Measurements from ENCODE around the gene CRADD. TPM values are rescaled to one million over a fixed set of nuclear protein-coding genes. Genes with fewer than 3 reads are reported as not detected.

Gene CRADD
- total RNA-seq, 2 donors from 2014 or later = 11.9 to 12.2 TPM

DNA sequence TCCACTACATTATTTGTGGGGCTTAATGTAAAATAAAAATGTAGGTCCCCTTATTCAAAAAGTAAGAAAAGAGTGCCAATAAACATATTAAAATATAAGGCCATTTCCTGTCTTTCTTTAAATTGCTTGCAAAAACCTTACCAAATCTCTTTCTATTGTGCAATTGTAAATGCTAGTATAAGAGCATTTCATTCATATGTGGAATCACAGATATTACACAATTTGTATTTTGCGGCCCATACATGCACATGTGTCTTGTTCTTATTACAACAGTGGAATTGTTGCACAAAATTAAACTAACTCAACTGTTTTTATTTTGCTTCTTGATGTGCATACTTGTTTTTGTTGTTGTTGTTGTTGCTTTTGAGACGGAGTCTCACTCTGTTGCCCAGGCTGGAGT is 20.1 kb upstream of the CRADD start:
- no peak overlapping the region for H3K27ac Mint-ChIP-seq
- no peak overlapping the region for H3K4me3 Mint-ChIP-seq

DNA sequence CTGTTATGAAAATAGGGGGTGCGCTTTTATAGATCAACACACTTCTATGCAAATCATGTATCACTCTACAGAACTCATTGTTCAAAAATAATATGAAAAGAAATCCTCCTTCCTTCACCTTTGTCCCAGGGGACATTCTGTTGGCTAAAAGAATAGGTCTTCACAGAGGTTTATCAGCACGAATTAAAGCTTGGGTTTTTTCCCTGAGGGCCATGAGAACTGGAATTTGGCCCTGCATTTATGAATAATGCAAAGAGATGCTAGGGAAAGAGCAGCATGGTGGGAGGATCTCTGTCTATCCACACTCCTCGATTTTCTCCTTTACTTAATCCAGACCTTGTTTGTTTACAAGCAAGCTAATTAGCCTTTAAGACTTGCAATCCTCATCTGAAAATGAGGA is 16.2 kb upstream of the CRADD start:
- H3K27me3 Mint-ChIP-seq = no peaks in the 10 kb centered on the region
- DNase-seq (ENCODE audit: low spot score) (no peak), ATAC-seq (no peak)
- no peaks in the 10 kb centered on the region for H3K36me3 Mint-ChIP-seq
- peaks cover 14 to 17% of the 10 kb centered on the region in 2 donors for H3K4me1 Mint-ChIP-seq (ENCODE audit: low read depth in 2 of 2)
- H3K27ac Mint-ChIP-seq = no peak overlapping the region
- H3K4me3 Mint-ChIP-seq = no peak overlapping the region
- peaks cover 2% of the 10 kb centered on the region for H3K9me3 Mint-ChIP-seq

More for the DNA sequence above, 20.1 kb upstream of the CRADD start:
- DNase-seq (ENCODE audit: low spot score) (no peak), ATAC-seq (no peak)
- Mint-ChIP-seq H3K36me3 (no peaks in the 10 kb centered on the region), H3K4me1 (ENCODE audit: low read depth in 2 of 2) (no peaks in the 10 kb centered on the region), H3K9me3 (no peaks in the 10 kb centered on the region), H3K27me3 (peaks cover 0 to under 1% of the 10 kb centered on the region in 2 donors)

DNA sequence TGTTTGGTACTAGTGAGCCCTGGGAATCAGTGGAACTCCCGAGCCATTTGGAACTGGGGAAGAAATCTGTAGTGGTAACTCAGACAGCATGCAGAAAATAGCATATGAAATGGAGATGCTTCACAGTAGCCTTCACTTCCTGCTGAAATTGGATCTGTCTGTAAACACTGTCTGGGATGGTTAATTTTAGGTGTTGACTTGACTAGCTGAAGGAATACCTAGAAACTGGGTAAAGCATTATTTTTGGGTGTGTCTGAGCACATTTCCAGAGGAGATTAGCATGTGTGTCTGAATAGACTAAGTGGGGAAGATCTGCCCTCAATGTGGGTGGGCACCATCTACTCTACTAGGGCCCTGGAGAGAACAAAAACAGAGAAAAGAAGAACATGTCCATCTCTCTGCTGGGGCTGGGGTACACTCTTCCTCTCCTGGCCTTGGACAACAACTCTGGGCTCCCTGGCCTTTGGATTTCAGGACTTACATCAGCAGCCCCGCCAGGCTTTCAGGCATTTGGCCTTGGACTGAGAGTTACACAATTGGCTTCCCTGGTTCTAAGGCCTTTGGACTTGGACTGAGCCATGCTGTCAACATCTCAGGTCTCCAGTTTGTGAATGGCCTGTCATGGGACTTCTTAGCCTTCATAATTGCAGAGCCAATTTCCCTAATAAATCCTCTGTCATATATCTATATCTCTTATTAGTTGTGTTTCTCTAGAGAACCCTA is 14.0 kb upstream of the CRADD start:
- ATAC-seq (no peak), DNase-seq (ENCODE audit: low spot score) (no peak)
- no peak overlapping the region for H3K4me3 Mint-ChIP-seq
- no peak overlapping the region for H3K27ac Mint-ChIP-seq
- H3K9me3 Mint-ChIP-seq = peaks cover 2% of the 10 kb centered on the region
- H3K36me3 Mint-ChIP-seq = peaks cover under 1% of the 10 kb centered on the region
- peaks cover 14 to 17% of the 10 kb centered on the region in 2 donors for H3K4me1 Mint-ChIP-seq (ENCODE audit: low read depth in 2 of 2)
- H3K27me3 Mint-ChIP-seq = no peaks in the 10 kb centered on the region

DNA sequence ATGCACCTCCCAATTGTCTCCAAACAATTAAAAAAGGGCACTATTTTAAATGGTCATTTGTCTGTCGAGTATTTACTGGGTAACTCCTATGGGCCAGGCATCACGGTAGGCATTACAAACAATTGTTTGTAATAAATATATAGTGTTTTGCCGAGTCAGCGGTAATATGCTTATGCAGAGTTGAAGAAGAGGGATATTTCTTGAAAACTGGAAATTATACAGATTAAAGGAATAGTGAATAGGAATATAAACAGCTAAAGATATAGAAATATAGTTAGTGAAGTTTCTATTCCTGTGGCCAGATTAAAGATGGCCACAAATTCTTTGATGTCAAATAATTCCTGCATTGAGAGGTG is 13.5 kb upstream of the CRADD start:
- H3K4me3 Mint-ChIP-seq = no peak overlapping the region
- no peaks in the 10 kb centered on the region for H3K27me3 Mint-ChIP-seq
- H3K27ac Mint-ChIP-seq = no peak overlapping the region
- peaks cover 5% of the 10 kb centered on the region for H3K9me3 Mint-ChIP-seq
- peaks cover 6% of the 10 kb centered on the region for H3K36me3 Mint-ChIP-seq
- ATAC-seq (no peak), DNase-seq (ENCODE audit: low spot score) (no peak)
- peaks cover 17 to 21% of the 10 kb centered on the region in 2 donors for H3K4me1 Mint-ChIP-seq (ENCODE audit: low read depth in 2 of 2)

DNA sequence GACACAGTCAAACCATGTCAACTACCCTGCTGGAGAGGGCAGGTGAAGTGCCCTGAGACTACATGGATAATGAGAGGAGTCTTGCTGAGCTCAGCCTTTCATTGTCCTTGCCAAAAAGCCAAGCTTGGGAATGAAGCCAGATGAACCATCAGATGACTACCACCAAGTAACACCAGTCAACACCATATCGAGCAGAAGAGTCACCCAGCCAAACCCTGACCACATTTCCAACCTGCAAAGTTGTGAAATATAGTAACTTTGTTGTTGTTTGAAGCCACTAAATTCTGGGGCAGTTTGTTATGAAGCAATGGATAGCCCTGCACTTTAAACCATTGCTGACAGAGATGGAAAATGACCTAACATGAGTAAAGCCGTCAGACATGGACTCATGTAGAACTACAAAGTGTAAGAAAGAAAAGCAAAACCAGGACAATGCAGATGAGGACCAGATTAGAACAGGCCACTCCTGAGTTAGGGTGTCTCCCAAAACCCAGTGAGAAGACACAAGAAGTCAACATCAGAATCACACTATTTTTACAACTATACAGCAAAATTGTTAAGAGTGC is 12.5 kb upstream of the CRADD start:
- Mint-ChIP-seq H3K27me3 (no peaks in the 10 kb centered on the region), H3K36me3 (peaks cover 15% of the 10 kb centered on the region), H3K27ac (peak overlapping the region; percentile 4 to 12), H3K4me1 (ENCODE audit: low read depth in 2 of 2) (peaks cover 17 to 23% of the 10 kb centered on the region in 2 donors), H3K9me3 (peaks cover 6% of the 10 kb centered on the region), H3K4me3 (peak overlapping the region; percentile 15)
- no peak for DNase-seq (ENCODE audit: low spot score)
- peak; percentile 78 to 92 for ATAC-seq

DNA sequence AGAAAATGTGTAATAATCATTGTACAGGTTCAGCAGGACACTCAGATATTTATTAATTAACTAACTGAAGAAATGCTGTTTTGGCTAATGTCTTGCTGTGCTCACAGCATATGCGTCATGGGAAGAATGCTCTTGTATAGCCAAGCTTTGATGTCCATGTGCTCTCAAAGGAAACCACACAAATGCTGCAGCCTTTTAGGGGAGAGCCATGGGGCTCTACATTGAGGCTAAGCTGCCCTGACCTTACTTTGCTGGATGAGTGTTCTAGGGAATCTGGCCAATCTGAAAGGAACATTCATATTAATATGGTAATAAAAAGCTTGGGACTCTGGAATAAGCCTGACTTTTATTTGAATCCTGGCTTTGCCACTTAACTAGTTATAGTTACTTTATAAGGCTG is 9.5 kb upstream of the CRADD start:
- DNase-seq (ENCODE audit: low spot score) (no peak), ATAC-seq (no peak)
- peaks cover 6% of the 10 kb centered on the region for H3K9me3 Mint-ChIP-seq
- H3K36me3 Mint-ChIP-seq = peaks cover 15% of the 10 kb centered on the region
- H3K27ac Mint-ChIP-seq = no peak overlapping the region
- H3K27me3 Mint-ChIP-seq = no peaks in the 10 kb centered on the region
- peaks cover 17 to 23% of the 10 kb centered on the region in 2 donors for H3K4me1 Mint-ChIP-seq (ENCODE audit: low read depth in 2 of 2)
- no peak overlapping the region for H3K4me3 Mint-ChIP-seq

DNA sequence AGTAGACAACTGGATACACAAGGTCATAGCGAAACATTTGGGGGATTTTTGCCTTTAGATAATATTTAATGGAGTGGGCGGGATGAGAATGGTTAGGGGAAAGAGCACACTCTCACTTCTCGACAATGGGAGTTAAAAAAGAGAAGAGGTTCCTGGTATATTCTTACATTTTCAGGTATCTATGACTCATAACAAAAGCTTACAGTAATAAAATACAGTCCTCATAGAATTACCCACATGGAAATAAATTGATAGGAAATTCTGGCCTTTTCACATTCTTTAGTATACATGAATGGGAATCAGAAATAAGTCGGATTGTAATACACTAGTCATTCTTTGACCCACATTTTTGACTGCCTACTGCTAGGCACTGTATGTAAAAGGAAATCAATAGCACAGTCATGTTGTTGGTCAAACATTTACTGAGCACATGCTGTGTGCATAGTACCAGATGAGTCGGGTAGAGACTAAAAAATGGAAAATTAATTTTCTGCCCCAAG is 8.2 kb upstream of the CRADD start:
- Mint-ChIP-seq H3K27me3 (no peaks in the 10 kb centered on the region), H3K4me3 (no peak overlapping the region), H3K9me3 (peaks cover 6% of the 10 kb centered on the region), H3K27ac (peak overlapping the region in 1 of 2 donors; percentile 2), H3K36me3 (peaks cover 15% of the 10 kb centered on the region), H3K4me1 (ENCODE audit: low read depth in 2 of 2) (peaks cover 26 to 30% of the 10 kb centered on the region in 2 donors)
- ATAC-seq (peak in 1 of 2 donors; percentile 50), DNase-seq (ENCODE audit: low spot score) (no peak)

DNA sequence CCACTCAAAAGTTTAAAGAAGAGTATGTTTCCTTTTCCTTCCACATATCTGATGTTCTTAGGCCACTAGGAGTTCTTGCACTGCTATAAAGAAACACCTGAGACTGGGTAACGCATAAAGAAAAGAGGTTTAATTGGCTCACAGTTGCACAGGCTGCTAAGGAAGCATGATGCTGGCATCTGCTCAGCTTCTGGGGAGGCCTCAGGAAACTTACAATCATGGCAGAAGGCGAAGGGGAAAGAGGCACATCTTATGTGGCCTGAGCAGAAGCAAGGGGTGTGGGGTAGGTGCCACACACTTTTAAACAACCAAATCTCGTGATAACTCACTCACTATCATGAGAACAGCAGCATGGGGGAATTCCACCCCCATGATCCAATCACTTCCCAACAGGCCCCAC is 7.7 kb upstream of the CRADD start:
- H3K27ac Mint-ChIP-seq = peak overlapping the region in 1 of 2 donors; percentile 2
- H3K4me3 Mint-ChIP-seq = no peak overlapping the region

DNA sequence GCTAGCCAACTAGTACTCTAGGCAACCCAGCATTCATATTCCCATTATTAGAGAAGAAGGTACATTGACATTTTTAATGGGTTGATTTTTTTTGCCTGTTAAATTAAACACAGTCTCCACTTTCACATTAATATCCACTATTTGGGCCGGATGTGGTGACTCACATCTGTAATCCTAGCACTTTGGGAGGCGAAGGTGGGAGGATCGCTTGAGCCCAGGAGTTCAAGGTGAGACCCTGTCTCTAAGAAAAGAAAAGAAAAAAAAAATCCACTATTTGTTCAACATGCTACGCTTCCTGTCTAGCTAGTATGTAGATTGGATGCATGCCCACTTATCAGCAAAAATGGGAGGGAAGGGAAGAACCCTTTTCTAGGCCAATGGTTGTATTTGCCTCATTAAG is 7.1 kb upstream of the CRADD start:
- DNase-seq (ENCODE audit: low spot score) (no peak), ATAC-seq (no peak)
- Mint-ChIP-seq H3K27ac (no peak overlapping the region), H3K4me1 (ENCODE audit: low read depth in 2 of 2) (peaks cover 21 to 23% of the 10 kb centered on the region in 2 donors), H3K36me3 (peaks cover 15% of the 10 kb centered on the region), H3K27me3 (no peaks in the 10 kb centered on the region), H3K9me3 (peaks cover 4% of the 10 kb centered on the region), H3K4me3 (no peak overlapping the region)

More for the DNA sequence above, 7.7 kb upstream of the CRADD start:
- H3K4me1 Mint-ChIP-seq (ENCODE audit: low read depth in 2 of 2) = peaks cover 27 to 29% of the 10 kb centered on the region in 2 donors
- H3K9me3 Mint-ChIP-seq = peaks cover 4% of the 10 kb centered on the region
- ATAC-seq = no peak
- H3K27me3 Mint-ChIP-seq = no peaks in the 10 kb centered on the region
- H3K36me3 Mint-ChIP-seq = peaks cover 15% of the 10 kb centered on the region
- DNase-seq (ENCODE audit: low spot score) = no peak

DNA sequence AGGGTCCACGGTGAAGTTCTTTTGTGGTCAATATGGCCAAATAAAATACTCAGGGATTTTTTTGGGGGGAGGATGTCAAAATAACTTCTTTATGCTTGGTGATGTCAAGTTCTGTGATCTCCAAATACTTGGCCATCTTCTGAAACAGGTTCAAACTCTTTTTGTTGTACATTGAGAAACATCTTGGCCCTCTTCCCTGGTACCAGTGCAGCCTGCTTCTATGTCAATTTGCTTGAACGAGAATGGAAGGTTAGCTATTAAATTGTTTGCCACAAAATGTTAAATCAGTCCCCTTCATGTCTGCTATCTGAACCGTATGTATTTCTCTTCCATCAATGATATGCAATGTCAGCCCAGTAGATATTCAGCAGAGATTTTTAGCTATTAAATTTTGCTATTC is 6.1 kb upstream of the CRADD start:
- Mint-ChIP-seq H3K4me3 (no peak overlapping the region), H3K27ac (no peak overlapping the region), H3K27me3 (no peaks in the 10 kb centered on the region), H3K36me3 (peaks cover 15% of the 10 kb centered on the region), H3K9me3 (peaks cover 4% of the 10 kb centered on the region), H3K4me1 (ENCODE audit: low read depth in 2 of 2) (peaks cover 16 to 23% of the 10 kb centered on the region in 2 donors)
- ATAC-seq (no peak), DNase-seq (ENCODE audit: low spot score) (no peak)

DNA sequence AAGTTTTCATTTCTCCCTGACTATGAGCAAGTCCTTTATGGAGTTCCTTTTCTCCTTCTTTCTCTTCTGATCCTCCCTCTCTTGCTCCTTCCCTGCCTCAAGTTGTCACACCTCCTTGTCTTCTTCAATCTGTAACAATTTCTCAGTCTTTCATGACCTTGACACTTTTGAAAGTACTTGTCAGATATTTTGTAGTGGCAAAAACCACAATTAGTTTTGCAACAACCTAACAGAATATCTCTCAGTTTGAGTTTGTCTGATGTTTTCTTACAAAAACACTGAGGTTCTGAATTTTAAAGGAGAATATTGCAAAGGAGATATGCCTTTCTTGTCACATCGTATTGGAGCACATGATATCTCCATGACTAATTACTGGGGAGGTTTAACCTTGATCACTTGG is 4.1 kb upstream of the CRADD start:
- Mint-ChIP-seq H3K27me3 (no peaks in the 10 kb centered on the region), H3K9me3 (peaks cover 7% of the 10 kb centered on the region), H3K4me3 (peak overlapping the region; percentile 33), H3K4me1 (ENCODE audit: low read depth in 2 of 2) (peaks cover 30 to 39% of the 10 kb centered on the region in 2 donors), H3K27ac (peak overlapping the region; percentile 7 to 10), H3K36me3 (peaks cover 15% of the 10 kb centered on the region)
- ATAC-seq (no peak), DNase-seq (ENCODE audit: low spot score) (no peak)

DNA sequence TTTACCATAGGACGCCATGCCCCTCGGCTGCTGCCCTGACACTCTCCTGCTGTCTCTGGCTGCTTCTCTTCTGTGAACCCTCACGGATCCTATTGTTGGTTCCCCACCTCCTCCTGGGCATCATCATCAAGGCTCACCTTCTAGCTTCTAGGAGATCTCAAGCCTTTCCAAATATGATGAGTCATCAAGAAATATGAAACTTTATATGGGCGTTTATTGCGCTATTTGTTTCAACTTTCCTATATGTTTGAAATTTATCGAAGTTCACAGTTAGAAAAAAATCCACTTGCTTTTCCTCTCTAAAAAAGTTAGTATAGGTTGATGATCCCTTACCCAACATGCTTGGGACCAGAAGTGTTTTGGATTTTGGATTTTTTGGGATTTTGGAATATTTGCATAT is 2.8 kb upstream of the CRADD start:
- H3K4me1 Mint-ChIP-seq (ENCODE audit: low read depth in 2 of 2) = peaks cover 36 to 45% of the 10 kb centered on the region in 2 donors
- peaks cover 3% of the 10 kb centered on the region for H3K9me3 Mint-ChIP-seq
- H3K27ac Mint-ChIP-seq = peak overlapping the region; percentile 7 to 10
- H3K4me3 Mint-ChIP-seq = peak overlapping the region; percentile 8
- no peaks in the 10 kb centered on the region for H3K27me3 Mint-ChIP-seq
- ATAC-seq (no peak), DNase-seq (ENCODE audit: low spot score) (no peak)
- H3K36me3 Mint-ChIP-seq = peaks cover 2% of the 10 kb centered on the region

DNA sequence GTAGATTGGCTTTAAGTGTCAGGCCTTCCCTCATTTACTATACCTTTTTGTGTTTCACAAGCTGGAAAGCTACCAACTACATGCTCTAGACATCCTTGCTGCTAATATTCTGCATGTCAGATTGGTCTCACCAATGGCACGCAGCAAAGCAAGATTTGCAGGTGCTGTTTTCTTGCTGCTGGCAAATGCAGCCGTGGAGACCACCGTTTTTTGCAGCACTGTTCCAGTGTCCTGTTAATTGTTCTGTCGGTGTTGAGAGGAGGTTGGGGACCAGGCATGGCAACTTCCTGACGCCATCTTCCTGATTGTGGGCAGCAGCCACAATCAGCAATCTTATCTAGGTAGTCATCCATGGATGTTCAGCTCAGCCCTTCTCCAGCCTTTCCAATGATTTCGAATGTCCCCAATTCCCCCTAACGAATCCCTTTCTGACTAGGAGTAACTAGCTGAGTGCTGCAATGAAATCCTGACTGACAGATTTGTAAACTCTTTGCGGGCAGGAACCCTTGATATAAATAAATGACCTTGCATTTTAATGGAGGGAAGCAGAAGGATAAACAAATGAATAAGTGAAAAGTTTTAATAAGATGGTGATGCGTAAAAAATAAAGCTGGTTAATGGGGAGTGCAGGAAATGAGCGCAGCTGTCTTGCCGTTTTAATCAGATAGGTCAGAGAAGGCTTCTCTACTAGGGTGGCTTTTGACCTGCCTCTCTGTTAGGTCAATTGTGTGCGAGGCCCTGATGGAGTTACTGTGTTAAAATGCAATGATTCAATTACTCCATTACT is 574 bp upstream of the CRADD start:
- ATAC-seq (peak in 1 of 2 donors; percentile 3), DNase-seq (ENCODE audit: low spot score) (no peak)
- peaks cover 3% of the 10 kb centered on the region for H3K9me3 Mint-ChIP-seq
- H3K4me3 Mint-ChIP-seq = peak overlapping the region; percentile 96
- peak overlapping the region; percentile 99 for H3K27ac Mint-ChIP-seq
- no peaks in the 10 kb centered on the region for H3K27me3 Mint-ChIP-seq
- peaks cover 6% of the 10 kb centered on the region for H3K36me3 Mint-ChIP-seq
- H3K4me1 Mint-ChIP-seq (ENCODE audit: low read depth in 2 of 2) = peaks cover 38 to 51% of the 10 kb centered on the region in 2 donors

DNA sequence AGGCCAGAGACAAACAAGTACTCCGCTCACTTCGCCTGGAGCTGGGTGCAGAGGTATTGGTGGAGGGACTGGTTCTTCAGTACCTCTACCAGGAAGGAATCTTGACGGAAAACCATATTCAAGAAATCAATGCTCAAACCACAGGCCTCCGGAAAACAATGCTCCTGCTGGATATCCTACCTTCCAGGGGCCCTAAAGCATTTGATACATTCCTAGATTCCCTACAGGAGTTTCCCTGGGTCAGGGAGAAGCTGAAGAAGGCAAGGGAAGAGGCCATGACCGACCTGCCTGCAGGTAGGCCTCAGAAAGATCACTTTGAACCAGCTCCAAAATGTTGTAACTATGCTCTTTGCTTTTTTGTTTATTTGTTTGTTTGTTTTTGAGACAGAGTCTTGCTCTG is 1.6 kb downstream of the CRADD start:
- no peak for ATAC-seq
- Mint-ChIP-seq H3K27me3 (no peaks in the 10 kb centered on the region), H3K9me3 (peaks cover 3% of the 10 kb centered on the region), H3K4me3 (peak overlapping the region; percentile 96), H3K4me1 (ENCODE audit: low read depth in 2 of 2) (peaks cover 37 to 40% of the 10 kb centered on the region in 2 donors), H3K27ac (peak overlapping the region; percentile 99), H3K36me3 (peaks cover 6% of the 10 kb centered on the region)
- DNase-seq (ENCODE audit: low spot score) = no peak
